Neural progenitor cell (in vitro differentiated cells): ENCODE data around the gene TRIO.

Source experiments
- EZH2 ChIP-seq: fragments of 200-600 bp; sonication (generic); IDR thresholded peaks from 2 replicates; pipeline ENCODE4 v1.6.1; 2017; ENCODE audit warnings: antibody characterized with exemption, mild to moderate bottlenecking, moderate library complexity
- EZH2phosphoT487 ChIP-seq: fragments of 200-600 bp; sonication (generic); IDR thresholded peaks from 2 replicates; pipeline ENCODE4 v1.6.1; 2017; ENCODE audit warnings: antibody characterized with exemption
- TF ChIP-seq, protein P1 (sequence below): fragments of 200-600 bp; sonication (generic); IDR thresholded peaks from 2 replicates; pipeline ENCODE4 v1.5.1; 2017; ENCODE audit warnings: antibody characterized with exemption, mild to moderate bottlenecking

DNA sequence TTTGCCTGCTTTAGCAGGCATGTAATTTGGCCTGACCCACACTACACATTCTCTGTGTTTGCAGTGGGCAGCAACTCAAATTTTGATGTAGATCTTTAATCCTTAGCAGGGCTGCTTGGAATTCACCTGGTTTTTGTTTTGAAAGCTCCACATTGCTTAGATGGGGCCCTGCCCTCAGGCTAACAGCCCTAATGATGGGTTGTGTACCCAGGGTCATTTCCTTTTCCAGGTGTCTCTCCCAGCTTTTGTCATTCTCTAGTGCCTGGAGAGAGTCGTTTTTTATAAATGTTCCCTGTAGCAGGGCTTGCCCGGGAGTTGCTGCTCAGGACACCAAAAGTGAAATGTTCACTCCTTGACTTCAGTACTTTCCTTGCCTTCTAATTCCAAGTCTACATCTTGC lies 126.3 kb downstream of the TRIO start:
- TF ChIP-seq EZH2phosphoT487 (no peak), EZH2 (no peak)
- TF ChIP-seq, protein P1, sequence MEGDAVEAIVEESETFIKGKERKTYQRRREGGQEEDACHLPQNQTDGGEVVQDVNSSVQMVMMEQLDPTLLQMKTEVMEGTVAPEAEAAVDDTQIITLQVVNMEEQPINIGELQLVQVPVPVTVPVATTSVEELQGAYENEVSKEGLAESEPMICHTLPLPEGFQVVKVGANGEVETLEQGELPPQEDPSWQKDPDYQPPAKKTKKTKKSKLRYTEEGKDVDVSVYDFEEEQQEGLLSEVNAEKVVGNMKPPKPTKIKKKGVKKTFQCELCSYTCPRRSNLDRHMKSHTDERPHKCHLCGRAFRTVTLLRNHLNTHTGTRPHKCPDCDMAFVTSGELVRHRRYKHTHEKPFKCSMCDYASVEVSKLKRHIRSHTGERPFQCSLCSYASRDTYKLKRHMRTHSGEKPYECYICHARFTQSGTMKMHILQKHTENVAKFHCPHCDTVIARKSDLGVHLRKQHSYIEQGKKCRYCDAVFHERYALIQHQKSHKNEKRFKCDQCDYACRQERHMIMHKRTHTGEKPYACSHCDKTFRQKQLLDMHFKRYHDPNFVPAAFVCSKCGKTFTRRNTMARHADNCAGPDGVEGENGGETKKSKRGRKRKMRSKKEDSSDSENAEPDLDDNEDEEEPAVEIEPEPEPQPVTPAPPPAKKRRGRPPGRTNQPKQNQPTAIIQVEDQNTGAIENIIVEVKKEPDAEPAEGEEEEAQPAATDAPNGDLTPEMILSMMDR: no peak
